HL-60/S4 treated with phorbol 12-myristate 13-acetate at 8.2 ng/mL for 4 days and 3 days (cell line): ENCODE measurements around the gene ZBTB40.

Experiments used
- in situ Hi-C: fragments of 300-500 bp; cut with MboI; formaldehyde crosslinking; loops from 2 replicates; pipeline ENCODE4 v1.15.0; 2022; ENCODE audit warnings: low sequenced_read_pairs

The ZBTB40 gene

GRCh38 chr1:22420455-22421053, 31.1 kb upstream of the ZBTB40 start:
- in situ Hi-C loops = no loop called here

DNA sequence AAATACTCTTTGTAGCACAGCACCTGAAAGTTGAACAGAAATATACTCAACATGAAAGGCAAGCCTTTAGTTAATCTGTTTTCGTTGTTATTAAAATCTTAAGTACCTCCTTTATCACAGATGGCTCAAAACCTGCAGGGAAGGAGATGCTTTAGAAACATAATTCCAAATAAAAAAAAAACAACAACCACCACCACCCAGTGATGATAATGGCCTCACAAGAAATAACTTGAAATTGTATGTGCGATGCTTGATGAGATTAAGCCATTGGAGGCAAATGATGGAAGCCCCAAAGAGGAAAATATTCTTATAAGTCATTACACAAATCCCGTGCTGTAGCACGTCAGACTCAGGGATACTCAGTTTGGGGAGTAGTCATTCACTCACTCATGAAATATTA, 24.9 kb upstream of the ZBTB40 start:
- in situ Hi-C loops = no loop called here

DNA sequence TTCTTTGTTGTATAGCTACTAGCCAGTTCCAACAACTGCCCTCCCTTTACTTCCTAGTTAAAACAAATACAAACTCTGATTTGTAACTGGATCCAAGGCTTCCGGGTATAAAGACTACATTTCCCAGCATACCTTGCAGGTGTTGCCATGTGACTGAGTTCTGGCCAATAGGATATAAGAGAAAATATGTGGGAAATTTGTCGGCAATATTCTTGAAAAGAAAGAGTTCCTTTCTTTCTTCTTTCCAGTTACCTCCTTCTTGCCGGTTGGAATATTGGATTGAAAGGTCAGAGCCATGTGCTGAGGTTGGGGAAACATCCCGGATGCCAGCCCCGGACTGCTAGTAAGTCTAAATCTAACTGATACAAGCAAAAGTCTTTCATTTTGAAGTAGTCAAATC, 23.0 kb upstream of the ZBTB40 start:
- in situ Hi-C loops = no loop called here

GRCh38 chr1:22431965-22432364, 19.7 kb upstream of the ZBTB40 start:
- in situ Hi-C loops = no loop called here

- in situ Hi-C loops = no loop called here
These were observed 16.9 kb upstream of the ZBTB40 start for GRCh38 chr1:22434717-22435116.

- in situ Hi-C loops = no loop called here
These were observed 14.7 kb upstream of the ZBTB40 start for GRCh38 chr1:22436948-22437347.

DNA sequence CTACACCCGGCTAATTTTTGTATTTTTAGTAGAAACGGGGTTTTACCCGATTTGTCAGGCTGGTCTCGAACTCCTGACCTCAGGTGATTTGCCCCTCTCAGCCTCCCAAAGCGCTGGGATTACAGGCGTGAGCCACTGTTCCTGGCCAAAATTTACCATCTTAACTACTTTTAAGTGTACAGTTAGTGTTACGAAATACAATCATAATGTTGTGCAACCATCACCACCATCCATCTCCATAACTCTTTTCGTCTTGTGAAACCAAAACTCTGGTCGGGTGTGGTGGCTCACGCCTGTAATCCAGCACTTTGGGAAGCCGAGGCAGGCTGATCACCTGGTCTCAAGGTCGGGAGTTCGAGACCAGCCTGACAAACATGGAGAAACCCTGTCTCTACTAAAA, 14.1 kb upstream of the ZBTB40 start:
- in situ Hi-C loops = no loop called here

GRCh38 chr1:22440582-22440981, 11.1 kb upstream of the ZBTB40 start:
- in situ Hi-C loops = no loop called here

DNA sequence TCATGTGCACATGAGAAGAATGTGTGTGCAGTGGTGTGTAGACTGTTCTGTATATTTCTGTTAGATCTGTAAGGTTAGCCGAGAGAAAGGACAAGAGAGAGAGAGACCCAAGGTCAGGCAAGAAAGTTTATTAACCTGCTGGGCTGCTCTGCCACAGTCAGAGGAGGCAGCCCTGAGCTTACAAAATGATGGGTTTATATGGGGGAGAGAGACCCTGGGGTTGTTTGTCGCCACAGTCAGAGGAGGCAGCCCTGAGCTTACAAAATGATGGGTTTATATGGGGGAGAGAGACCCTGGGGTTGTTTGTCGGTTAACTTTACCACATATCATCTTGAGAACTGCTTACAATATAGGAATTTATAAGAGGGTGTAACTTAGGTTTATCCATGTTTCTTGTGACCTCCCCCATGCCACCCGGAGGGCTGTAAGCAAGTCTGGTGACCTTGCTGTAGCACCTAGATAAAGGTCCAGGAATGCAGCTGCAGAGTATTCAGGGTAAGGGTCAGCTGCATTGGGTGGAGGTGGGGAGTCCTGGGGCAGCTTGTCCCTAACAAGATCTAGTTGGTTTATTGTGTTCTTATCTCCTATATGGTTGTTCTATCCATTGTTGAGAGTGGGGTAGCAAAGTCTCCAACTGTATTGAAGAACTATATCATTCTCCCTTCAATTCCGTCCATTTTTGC, 9.3 kb upstream of the ZBTB40 start:
- in situ Hi-C loops = no loop called here

DNA sequence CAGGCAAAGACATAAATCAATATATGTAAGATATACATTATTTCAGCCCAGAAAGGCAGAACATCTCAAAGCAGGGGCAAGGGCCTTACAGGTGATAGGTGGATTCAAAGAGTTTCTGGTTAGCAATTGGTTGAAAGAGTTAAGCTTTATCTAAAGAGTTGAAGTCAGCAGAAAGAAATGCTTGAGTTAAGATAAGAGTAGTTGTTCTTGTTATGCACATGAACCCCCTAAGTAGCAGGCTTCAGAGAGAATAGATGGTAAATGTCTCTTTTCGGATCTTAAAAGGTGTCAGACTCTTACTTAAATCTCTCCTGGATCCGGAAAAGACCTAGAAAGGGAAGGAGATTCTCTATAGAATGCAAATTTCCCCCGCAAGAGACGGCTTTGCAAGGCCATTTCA, 8.3 kb upstream of the ZBTB40 start:
- in situ Hi-C loops = no loop called here

- in situ Hi-C loops = no loop called here
These were observed 6.8 kb upstream of the ZBTB40 start for GRCh38 chr1:22444856-22445255.

DNA sequence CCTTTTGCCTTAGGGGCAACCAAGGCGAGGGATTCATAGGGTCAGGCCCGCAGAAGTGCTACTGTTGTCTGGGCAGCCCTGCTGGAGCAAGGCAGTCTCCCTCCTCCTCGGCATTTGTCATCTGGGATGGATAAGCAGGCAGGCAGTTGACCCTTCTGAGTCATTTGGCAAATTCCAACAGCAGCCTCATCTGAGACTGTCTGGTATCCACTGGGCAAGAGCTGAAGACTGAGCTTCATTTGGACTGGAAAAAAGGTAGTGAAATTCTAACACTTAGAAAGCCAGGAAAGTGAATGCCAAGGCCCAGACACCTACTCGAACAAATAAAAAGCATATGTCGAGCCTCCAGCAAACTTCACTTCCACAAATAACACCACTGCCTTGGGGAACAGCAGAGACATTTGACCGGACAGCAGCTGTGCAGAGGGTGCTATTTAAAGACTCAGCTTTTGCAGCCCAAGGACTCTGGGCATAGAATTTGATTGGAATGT, 4.0 kb upstream of the ZBTB40 start:
- in situ Hi-C loops = no loop called here

DNA sequence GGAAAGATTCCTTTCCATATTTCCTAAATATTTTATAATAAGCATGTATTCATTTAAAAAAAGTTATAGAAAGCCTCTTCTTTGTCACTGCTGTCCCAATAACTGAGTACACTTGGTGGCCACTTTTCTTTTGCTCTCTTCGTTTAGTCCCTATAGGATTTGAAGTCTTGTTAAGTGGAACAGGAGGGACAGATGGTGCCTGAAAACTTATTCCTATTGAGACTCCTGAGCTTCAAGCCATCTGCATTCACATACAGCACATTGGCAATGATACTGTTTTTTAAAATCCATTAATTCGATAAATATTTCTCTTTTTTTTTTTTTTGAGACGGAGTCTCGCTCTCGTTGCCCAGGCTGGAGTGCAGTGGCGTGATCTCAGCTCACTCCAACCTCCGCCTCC, 2.0 kb upstream of the ZBTB40 start:
- in situ Hi-C loops = no loop called here

GRCh38 chr1:22450351-22451021, 1.2 kb upstream of the ZBTB40 start:
- in situ Hi-C loops = no loop called here

DNA sequence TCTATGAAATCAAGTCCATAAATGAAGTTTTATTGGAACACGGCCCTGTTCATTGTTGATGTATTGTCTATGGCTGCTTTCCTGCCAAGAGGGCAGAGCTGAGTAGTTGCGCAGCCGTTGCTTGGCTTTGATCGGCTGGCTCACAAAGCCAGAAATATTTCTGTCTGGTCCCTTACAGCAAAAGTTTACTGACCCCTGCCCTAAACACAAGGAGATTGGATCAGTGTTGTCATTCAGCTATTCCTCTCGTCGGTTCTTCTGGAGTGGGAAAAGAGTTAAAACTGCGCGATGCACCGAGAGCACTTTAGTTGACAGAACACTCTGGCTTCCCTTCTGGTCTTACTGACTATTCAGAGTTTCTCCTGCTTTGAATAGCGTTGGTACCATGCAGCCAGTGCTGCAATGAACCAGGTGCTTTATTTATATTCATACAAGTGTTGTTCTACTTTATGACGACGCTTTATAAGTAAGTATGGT, 868 bp downstream of the ZBTB40 start:
- in situ Hi-C loops = no loop called here

DNA sequence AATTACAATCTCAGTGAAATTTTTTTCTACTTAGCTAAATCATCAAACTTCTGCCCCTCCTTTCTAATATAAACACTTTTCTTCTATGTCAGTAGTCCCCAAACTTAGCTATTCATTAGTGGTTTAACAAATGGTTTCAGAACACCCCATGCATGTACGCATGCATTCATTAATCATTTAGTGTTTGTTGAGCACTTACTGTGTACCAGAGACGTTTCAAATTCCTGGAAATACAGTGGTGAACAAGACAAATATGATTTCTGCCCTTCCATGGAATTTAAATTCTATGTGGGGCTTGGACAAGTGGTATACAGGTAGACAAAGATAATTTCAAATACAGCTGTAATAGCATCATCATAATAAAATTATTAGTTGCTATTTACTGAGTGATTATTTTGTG, 1.5 kb downstream of the ZBTB40 start:
- in situ Hi-C loops = no loop called here

DNA sequence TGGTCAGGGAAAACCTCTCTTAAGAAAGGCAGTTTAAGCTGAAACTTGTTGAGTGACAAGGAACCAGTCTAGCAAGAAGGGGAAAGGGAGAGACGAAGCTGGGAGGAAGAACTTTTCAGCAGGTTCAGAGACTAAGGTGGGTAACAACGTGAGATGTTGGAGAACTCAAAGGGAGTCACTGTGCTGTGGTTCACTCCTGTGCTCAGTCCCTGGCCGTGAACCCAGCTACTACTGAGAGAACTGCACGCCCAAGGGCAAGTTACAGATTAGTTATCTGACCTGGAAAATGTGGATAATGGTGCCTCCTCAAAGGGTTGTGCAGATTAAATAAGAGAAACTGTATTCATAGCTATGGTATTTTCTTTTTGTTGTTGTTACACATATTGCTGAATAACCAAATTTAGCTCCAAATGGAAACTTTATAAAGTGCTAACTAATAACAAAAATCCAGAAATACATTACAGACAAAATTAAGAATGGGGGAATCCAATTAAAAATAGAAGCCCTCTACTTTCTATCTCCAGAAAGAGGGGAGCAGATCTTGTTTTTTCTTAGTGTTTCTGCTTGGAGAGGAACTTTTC, 2.9 kb downstream of the ZBTB40 start:
- in situ Hi-C loops = no loop called here

GRCh38 chr1:22457345-22457744, 5.7 kb downstream of the ZBTB40 start:
- in situ Hi-C loops = no loop called here

- in situ Hi-C loops = no loop called here
These were observed 6.2 kb downstream of the ZBTB40 start for GRCh38 chr1:22457836-22458235.

- in situ Hi-C loops = no loop called here
These were observed 9.4 kb downstream of the ZBTB40 start for GRCh38 chr1:22461100-22461499.

DNA sequence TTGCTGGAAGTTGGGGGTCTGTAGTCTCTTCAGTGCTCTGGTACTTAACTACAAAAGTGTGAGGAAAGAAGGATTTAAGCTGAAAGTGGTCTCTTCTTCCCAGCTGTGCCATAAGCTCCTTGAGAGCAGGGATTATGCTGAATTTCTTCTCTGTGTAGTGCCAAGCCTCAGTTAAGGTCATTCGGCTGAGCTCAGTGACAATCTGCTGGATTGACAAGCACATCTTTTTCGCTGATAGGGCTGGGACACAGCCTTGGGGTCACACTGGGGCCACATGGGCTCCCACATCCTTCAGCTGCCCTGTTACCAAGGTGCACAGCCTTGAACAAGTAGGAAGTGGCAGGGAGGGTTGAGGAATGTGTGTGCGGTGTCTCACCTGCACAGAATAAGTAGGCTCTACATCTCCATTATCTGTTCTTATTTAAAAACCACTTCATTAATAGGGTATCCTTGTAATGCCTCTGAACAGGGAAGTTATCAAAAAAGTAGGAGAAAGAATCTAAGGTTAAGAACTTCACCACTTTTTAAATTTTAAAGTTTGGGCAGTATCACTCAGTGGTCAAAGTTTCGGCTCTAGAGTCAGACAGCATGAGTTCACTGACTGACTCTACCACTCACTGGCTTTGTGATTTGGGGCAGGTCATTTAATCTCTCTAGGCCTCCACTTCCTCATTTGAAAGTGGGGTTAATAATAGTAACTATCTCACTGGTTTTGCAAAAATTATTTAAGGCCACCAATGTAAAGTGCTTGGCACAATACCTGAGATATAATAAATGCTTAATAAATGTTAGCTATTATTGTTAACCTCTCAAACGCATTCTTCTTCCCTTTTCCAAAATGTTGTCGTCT, 10.3 kb downstream of the ZBTB40 start:
- in situ Hi-C loops = no loop called here
